GM19025 (cell line): ENCODE measurements around the gene CD300A.

Experiments
- ATAC-seq: cut with Tn5 transposase; IDR thresholded peaks from one replicate; pipeline ENCODE4 v1.9.1; 2021; ENCODE audit warnings: mild to moderate bottlenecking, low read depth, moderate library complexity; ENCODE audit not compliant: unreplicated experiment

CD300A gene

GRCh38 chr17:74439691-74440567, 26.5 kb upstream of the CD300A start:
- no peak for ATAC-seq

GRCh38 chr17:74441537-74441936, 24.9 kb upstream of the CD300A start:
- no peak for ATAC-seq

GRCh38 chr17:74442291-74442669, 24.2 kb upstream of the CD300A start:
- no peak for ATAC-seq

- no peak for ATAC-seq
These were observed 23.5 kb upstream of the CD300A start for GRCh38 chr17:74442670-74443515.

GRCh38 chr17:74443516-74444296, 22.7 kb upstream of the CD300A start:
- no peak for ATAC-seq

- ATAC-seq = no peak
These were observed 22.0 kb upstream of the CD300A start for GRCh38 chr17:74444406-74444805.

- ATAC-seq = no peak
These were observed 21.3 kb upstream of the CD300A start for GRCh38 chr17:74445158-74445557.

GRCh38 chr17:74446551-74447500, 19.6 kb upstream of the CD300A start:
- ATAC-seq = no peak

- no peak for ATAC-seq
These were observed 18.7 kb upstream of the CD300A start for GRCh38 chr17:74447628-74448159.

- ATAC-seq = no peak
These were observed 17.7 kb upstream of the CD300A start for GRCh38 chr17:74448756-74449155.

- ATAC-seq = no peak
These were observed 17.1 kb upstream of the CD300A start for GRCh38 chr17:74449306-74449705.

GRCh38 chr17:74449773-74450172, 16.7 kb upstream of the CD300A start:
- ATAC-seq = no peak

- no peak for ATAC-seq
These were observed 16.2 kb upstream of the CD300A start for GRCh38 chr17:74450231-74450630.

GRCh38 chr17:74450925-74451403, 15.5 kb upstream of the CD300A start:
- ATAC-seq = no peak

GRCh38 chr17:74451557-74451956, 14.9 kb upstream of the CD300A start:
- ATAC-seq = no peak

- no peak for ATAC-seq
These were observed 14.2 kb upstream of the CD300A start for GRCh38 chr17:74452033-74452840.

- ATAC-seq = no peak
These were observed 13.4 kb upstream of the CD300A start for GRCh38 chr17:74452841-74453661.
